ENCODE data around the gene VMO1. TPM values are rescaled to one million over a fixed set of nuclear protein-coding genes. Genes with fewer than 3 reads are reported as not detected.

The VMO1 gene
- total and polyA plus RNA-seq, 4 experiments from 2014 or later: 0.50 TPM; not detected in 3

- Histone ChIP-seq H3K27ac (ENCODE audit: low read depth, low read length) (no peak overlapping the region), H3K4me1 (ENCODE audit: insufficient read depth, low read length) (no peaks in the 10 kb centered on the region), H3K9me3 (ENCODE audit: control insufficient read depth in 1 of 2, low read length in 2 of 2) (no peaks in the 10 kb centered on the region), H3K36me3 (ENCODE audit: insufficient read depth, low read length) (no peaks in the 10 kb centered on the region), H3K27me3 (ENCODE audit: insufficient read depth, low read length) (no peaks in the 10 kb centered on the region), H3K4me3 (ENCODE audit: low read length in 2 of 2) (no peak overlapping the region)
- intact Hi-C loops (cut with micrococcal nuclease): no loop called here
- peaks cover 0 to 1% (median 0%) of the 10 kb centered on the region in 4 donors for H3K4me1 Mint-ChIP-seq
- peaks cover 5 to 6% of the 10 kb centered on the region in 2 donors for H3K27me3 Mint-ChIP-seq
- DNase-seq: no peak
- H3K36me3 Mint-ChIP-seq: no peaks in the 10 kb centered on the region
- H3K4me3 Mint-ChIP-seq: no peak overlapping the region
- no peak overlapping the region for H3K27ac Mint-ChIP-seq
- H3K9me3 Mint-ChIP-seq: no peaks in the 10 kb centered on the region
- CTCF ChIA-PET (ENCODE audit: partially characterized antibody): no interaction called here
- POLR2A ChIA-PET (ENCODE audit: partially characterized antibody): no interaction called here
These were observed 21.6 kb downstream of the VMO1 start for GRCh38 chr17:4764595-4764994.

- CTCF ChIA-PET (ENCODE audit: partially characterized antibody): no interaction called here
- H3K9me3 Mint-ChIP-seq: no peaks in the 10 kb centered on the region
- no peaks in the 10 kb centered on the region for H3K36me3 Mint-ChIP-seq
- H3K36me3 ChIP-seq (ENCODE audit: insufficient read depth, low read length): no peaks in the 10 kb centered on the region
- no peaks in the 10 kb centered on the region for H3K4me1 ChIP-seq (ENCODE audit: insufficient read depth, low read length)
- H3K4me1 Mint-ChIP-seq: peaks cover 0 to 1% (median 0%) of the 10 kb centered on the region in 4 donors
- H3K27me3 Mint-ChIP-seq: peaks cover 8 to 13% of the 10 kb centered on the region in 2 donors
- H3K9me3 ChIP-seq (ENCODE audit: control insufficient read depth in 1 of 2, low read length in 2 of 2): no peaks in the 10 kb centered on the region
- H3K27ac Mint-ChIP-seq: no peak overlapping the region
- POLR2A ChIA-PET (ENCODE audit: partially characterized antibody): no interaction called here
- H3K4me3 Mint-ChIP-seq: no peak overlapping the region
- H3K27me3 ChIP-seq (ENCODE audit: insufficient read depth, low read length): no peaks in the 10 kb centered on the region
- no peak overlapping the region for H3K27ac ChIP-seq (ENCODE audit: low read depth, low read length)
- DNase-seq: no peak
- intact Hi-C loops (cut with micrococcal nuclease): no loop called here
- no peak overlapping the region for H3K4me3 ChIP-seq (ENCODE audit: low read length in 2 of 2)
These were observed 26.4 kb downstream of the VMO1 start for GRCh38 chr17:4759776-4760236.

- intact Hi-C loops (cut with micrococcal nuclease): no loop called here
These were observed 32.8 kb downstream of the VMO1 start for GRCh38 chr17:4753392-4753791.

GRCh38 chr17:4751932-4752331 is 34.2 kb downstream of the VMO1 start:
- no peak overlapping the region for H3K4me3 ChIP-seq (ENCODE audit: low read length in 2 of 2)
- ChIA-PET CTCF (ENCODE audit: partially characterized antibody) (no interaction called here), POLR2A (ENCODE audit: partially characterized antibody) (no interaction called here)
- H3K27me3 ChIP-seq (ENCODE audit: insufficient read depth, low read length): no peaks in the 10 kb centered on the region
- no peak for DNase-seq
- intact Hi-C loops (cut with micrococcal nuclease): no loop called here
- Mint-ChIP-seq H3K27ac (peak overlapping the region in 1 of 7 donors; percentile 14), H3K27me3 (peaks cover 13 to 19% of the 10 kb centered on the region in 2 donors), H3K9me3 (no peaks in the 10 kb centered on the region), H3K4me1 (peaks cover 7 to 14% (median 11%) of the 10 kb centered on the region in 4 donors), H3K36me3 (no peaks in the 10 kb centered on the region), H3K4me3 (no peak overlapping the region)
- H3K9me3 ChIP-seq (ENCODE audit: control insufficient read depth in 1 of 2, low read length in 2 of 2): no peaks in the 10 kb centered on the region
- peaks cover 16% of the 10 kb centered on the region for H3K4me1 ChIP-seq (ENCODE audit: insufficient read depth, low read length)
- H3K27ac ChIP-seq (ENCODE audit: low read depth, low read length): no peak overlapping the region
- H3K36me3 ChIP-seq (ENCODE audit: insufficient read depth, low read length): no peaks in the 10 kb centered on the region

More at GRCh38 chr17:4753392-4753791, 32.8 kb downstream of the VMO1 start:
- POLR2A ChIA-PET (ENCODE audit: partially characterized antibody): interaction anchor here (0.6 kb wide), 1 partner anchor 168 kb away, joined by 4 read pairs; no protein-coding TSS in a partner anchor
- Mint-ChIP-seq H3K27ac (peak overlapping the region in 1 of 7 donors; percentile 0), H3K27me3 (peaks cover 13 to 21% of the 10 kb centered on the region in 2 donors), H3K4me3 (no peak overlapping the region), H3K4me1 (peaks cover 1 to 4% (median 2%) of the 10 kb centered on the region in 4 donors), H3K9me3 (no peaks in the 10 kb centered on the region), H3K36me3 (no peaks in the 10 kb centered on the region)
- Histone ChIP-seq H3K27ac (ENCODE audit: low read depth, low read length) (no peak overlapping the region), H3K4me3 (ENCODE audit: low read length in 2 of 2) (no peak overlapping the region), H3K36me3 (ENCODE audit: insufficient read depth, low read length) (no peaks in the 10 kb centered on the region), H3K9me3 (ENCODE audit: control insufficient read depth in 1 of 2, low read length in 2 of 2) (no peaks in the 10 kb centered on the region), H3K4me1 (ENCODE audit: insufficient read depth, low read length) (peaks cover 3% of the 10 kb centered on the region), H3K27me3 (ENCODE audit: insufficient read depth, low read length) (no peaks in the 10 kb centered on the region)
- CTCF ChIA-PET (ENCODE audit: partially characterized antibody): no interaction called here
- DNase-seq: no peak

- DNase-seq: no peak
- Mint-ChIP-seq H3K4me1 (peaks cover 8 to 14% (median 11%) of the 10 kb centered on the region in 4 donors), H3K9me3 (no peaks in the 10 kb centered on the region), H3K27ac (no peak overlapping the region), H3K36me3 (no peaks in the 10 kb centered on the region), H3K27me3 (peaks cover 13 to 19% of the 10 kb centered on the region in 2 donors), H3K4me3 (no peak overlapping the region)
- Histone ChIP-seq H3K4me1 (ENCODE audit: insufficient read depth, low read length) (peaks cover 16% of the 10 kb centered on the region), H3K4me3 (ENCODE audit: low read length in 2 of 2) (no peak overlapping the region), H3K36me3 (ENCODE audit: insufficient read depth, low read length) (no peaks in the 10 kb centered on the region), H3K27me3 (ENCODE audit: insufficient read depth, low read length) (no peaks in the 10 kb centered on the region), H3K27ac (ENCODE audit: low read depth, low read length) (no peak overlapping the region), H3K9me3 (ENCODE audit: control insufficient read depth in 1 of 2, low read length in 2 of 2) (no peaks in the 10 kb centered on the region)
- ChIA-PET CTCF (ENCODE audit: partially characterized antibody) (no interaction called here), POLR2A (ENCODE audit: partially characterized antibody) (no interaction called here)
- intact Hi-C loops (cut with micrococcal nuclease): no loop called here
These were observed 35.6 kb downstream of the VMO1 start for GRCh38 chr17:4750606-4751005.

- Mint-ChIP-seq H3K4me1 (peaks cover 8 to 14% (median 11%) of the 10 kb centered on the region in 4 donors), H3K27me3 (peaks cover 7 to 9% of the 10 kb centered on the region in 2 donors), H3K27ac (peak overlapping the region in 1 of 7 donors; percentile 29), H3K36me3 (no peaks in the 10 kb centered on the region), H3K4me3 (peak overlapping the region in 4 of 8 donors; percentile 54 to 84 (median 68)), H3K9me3 (no peaks in the 10 kb centered on the region)
- Histone ChIP-seq H3K4me3 (ENCODE audit: low read length in 2 of 2) (no peak overlapping the region), H3K9me3 (ENCODE audit: control insufficient read depth in 1 of 2, low read length in 2 of 2) (no peaks in the 10 kb centered on the region), H3K27me3 (ENCODE audit: insufficient read depth, low read length) (no peaks in the 10 kb centered on the region), H3K4me1 (ENCODE audit: insufficient read depth, low read length) (peaks cover 16% of the 10 kb centered on the region), H3K27ac (ENCODE audit: low read depth, low read length) (no peak overlapping the region), H3K36me3 (ENCODE audit: insufficient read depth, low read length) (no peaks in the 10 kb centered on the region)
- POLR2A ChIA-PET (ENCODE audit: partially characterized antibody): no interaction called here
- DNase-seq: no peak
- intact Hi-C loops (cut with micrococcal nuclease): no loop called here
- CTCF ChIA-PET (ENCODE audit: partially characterized antibody): interaction anchor here (1.6 to 2.1 kb wide), 2 partner anchors 39 to 41 kb away, joined by 4 read pairs; partner anchors contain the start of gene ARRB2
These were observed 37.5 kb downstream of the VMO1 start for GRCh38 chr17:4748686-4749085.

- no peaks in the 10 kb centered on the region for H3K9me3 ChIP-seq (ENCODE audit: control insufficient read depth in 1 of 2, low read length in 2 of 2)
- Mint-ChIP-seq H3K4me3 (peak overlapping the region in 7 of 8 donors; percentile 61 to 86 (median 77)), H3K4me1 (peaks cover 8 to 14% (median 11%) of the 10 kb centered on the region in 4 donors), H3K27ac (peak overlapping the region in 6 of 7 donors; percentile 17 to 84 (median 72)), H3K27me3 (peaks cover 6 to 7% of the 10 kb centered on the region in 2 donors), H3K36me3 (no peaks in the 10 kb centered on the region), H3K9me3 (no peaks in the 10 kb centered on the region)
- POLR2A ChIA-PET (ENCODE audit: partially characterized antibody): no interaction called here
- H3K4me3 ChIP-seq (ENCODE audit: low read length in 2 of 2): no peak overlapping the region
- CTCF ChIA-PET (ENCODE audit: partially characterized antibody): interaction anchor here (0.6 to 2.1 kb wide), 2 partner anchors 38 to 135 kb away, joined by 3 to 4 read pairs; partner anchors contain the start of gene ARRB2
- intact Hi-C loops (cut with micrococcal nuclease): no loop called here
- H3K27ac ChIP-seq (ENCODE audit: low read depth, low read length): no peak overlapping the region
- H3K4me1 ChIP-seq (ENCODE audit: insufficient read depth, low read length): peaks cover 16% of the 10 kb centered on the region
- peak in 4 of 5 donors; percentile 37 to 51 (median 43) for DNase-seq
- no peaks in the 10 kb centered on the region for H3K27me3 ChIP-seq (ENCODE audit: insufficient read depth, low read length)
- no peaks in the 10 kb centered on the region for H3K36me3 ChIP-seq (ENCODE audit: insufficient read depth, low read length)
These were observed 38.3 kb downstream of the VMO1 start for GRCh38 chr17:4747847-4748246.
